Common myeloid progenitor, CD34-positive (primary cell): ENCODE measurements around the gene KDELR3.

ENCODE experiments used
- CTCF ChIA-PET: fragments of 350-600 bp; sonication (Branson Sonifier 250); formaldehyde crosslinking; loops from one replicate; lab custom pipeline; 2021; ENCODE audit warnings: antibody characterized with exemption; lab: Charles Lee
- POLR2A ChIA-PET: fragments of 350-600 bp; sonication (Branson Sonifier 250); formaldehyde crosslinking; loops from one replicate; lab custom pipeline; 2021; ENCODE audit warnings: antibody characterized with exemption; lab: Charles Lee
- DNase-seq, 3 donors: peaks; one replicate each; pipeline versions ENCODE4 v3.0.0 to v3.0.0-alpha.2; 2013
- H3K27ac ChIP-seq, 2 experiments: 1 replicate in 1 of 2; 2 replicates in 1 of 2; pipeline ENCODE4 v1.7.0; 2013; ENCODE audit warnings: inconsistent platforms in 2 of 2, low read length in 2 of 2, mild to moderate bottlenecking in 2 of 2, low read depth in 1 of 2, moderate library complexity in 1 of 2; ENCODE audit not compliant: severe bottlenecking in 2 of 2, insufficient read depth in 1 of 2, poor library complexity in 1 of 2
- H3K27me3 ChIP-seq, 5 experiments: replicated peaks in 2 of 5; 1 replicate in 3 of 5; 2 replicates in 2 of 5; pipeline versions ENCODE4 v1.6.1 to v1.7.0; 2013; ENCODE audit warnings: low read length in 4 of 5, mild to moderate bottlenecking in 2 of 5, moderate library complexity in 2 of 5, inconsistent platforms in 1 of 5; ENCODE audit not compliant: insufficient read depth in 5 of 5, control insufficient read depth in 4 of 5
- H3K36me3 ChIP-seq, 4 experiments: 1 replicate in 2 of 4; 2 replicates in 2 of 4; pipeline versions ENCODE4 v1.6.1 to v1.7.0; 2013; ENCODE audit warnings: low read length in 3 of 4, control low read depth in 1 of 4, mild to moderate bottlenecking in 1 of 4; ENCODE audit not compliant: control insufficient read depth in 4 of 4, insufficient read depth in 4 of 4
- H3K4me1 ChIP-seq, 4 experiments: 1 replicate in 3 of 4; 2 replicates in 1 of 4; pipeline versions ENCODE4 v1.6.1 to v1.7.1; 2013; ENCODE audit warnings: low read length in 3 of 4, mild to moderate bottlenecking in 3 of 4, control low read depth in 1 of 4, inconsistent platforms in 1 of 4, moderate library complexity in 1 of 4; ENCODE audit not compliant: control insufficient read depth in 4 of 4, insufficient read depth in 4 of 4; ENCODE audit errors: control extremely low read depth in 1 of 4
- H3K4me3 ChIP-seq, 7 experiments: 1 replicate in 4 of 7; 2 replicates in 3 of 7; pipeline versions ENCODE4 v1.5.1 to v1.7.0; 2013; ENCODE audit warnings: mild to moderate bottlenecking in 7 of 7, low read length in 6 of 7, moderate library complexity in 6 of 7, inconsistent platforms in 2 of 7, low read depth in 2 of 7, control low read depth in 1 of 7; ENCODE audit not compliant: insufficient read depth in 4 of 7, control insufficient read depth in 1 of 7; ENCODE audit errors: extremely low read depth in 1 of 7
- H3K9me3 ChIP-seq, 5 experiments: 1 replicate in 4 of 5; 2 replicates in 1 of 5; pipeline versions ENCODE4 v1.6.1 to v1.7.1; 2013; ENCODE audit warnings: low read length in 4 of 5, mild to moderate bottlenecking in 2 of 5, inconsistent platforms in 1 of 5, low read depth in 1 of 5, moderate library complexity in 1 of 5; ENCODE audit not compliant: control insufficient read depth in 4 of 5, insufficient read depth in 2 of 5; ENCODE audit errors: control extremely low read depth in 1 of 5
- WGBS: methylation state at CpG from one replicate; pipeline ENCODE4 v1.1.5; 2013; ENCODE audit not compliant: insufficient coverage; 5-methylcytosine and 5-hydroxymethylcytosine counted together

The KDELR3 gene

GRCh38 chr22:38455530-38456271 lies 12.2 kb upstream of the KDELR3 start:
- DNase-seq: peak; percentile 48 to 71 (median 69)
- CTCF ChIA-PET: no interaction called here

GRCh38 chr22:38456272-38456835 lies 11.5 kb upstream of the KDELR3 start:
- DNase-seq: no peak
- ChIA-PET POLR2A (no interaction called here), CTCF (no interaction called here)
- no peaks in the 10 kb centered on the region for H3K36me3 ChIP-seq
- H3K27me3 ChIP-seq: peaks cover 0 to 69% (median 37%) of the 10 kb centered on the region in 5 experiments
- H3K27ac ChIP-seq: no peak overlapping the region
- WGBS: 31% methylated on average over 14 of the region's 17 CpGs
- H3K4me3 ChIP-seq: peak overlapping the region in 3 of 7 experiments; percentile 48 to 63 (median 56)
- H3K9me3 ChIP-seq: no peaks in the 10 kb centered on the region
- peaks cover 0 to 38% (median 31%) of the 10 kb centered on the region in 4 experiments for H3K4me1 ChIP-seq

More at GRCh38 chr22:38455530-38456271, 12.2 kb upstream of the KDELR3 start:
- Histone ChIP-seq H3K9me3 (no peaks in the 10 kb centered on the region), H3K4me3 (peak overlapping the region; percentile 5 to 63 (median 48)), H3K27me3 (peaks cover 0 to 72% (median 33%) of the 10 kb centered on the region in 5 experiments), H3K4me1 (peaks cover 0 to 34% (median 28%) of the 10 kb centered on the region in 4 experiments), H3K36me3 (no peaks in the 10 kb centered on the region), H3K27ac (no peak overlapping the region)
- POLR2A ChIA-PET: interaction anchor here (0.6 kb wide), 1 partner anchor 36 kb away, joined by 4 read pairs; no protein-coding TSS in a partner anchor
- under 1% methylated on average over 62 of the region's 90 CpGs for WGBS

- CTCF ChIA-PET: no interaction called here
- H3K27me3 ChIP-seq: peaks cover 0 to 63% (median 33%) of the 10 kb centered on the region in 5 experiments
- H3K4me3 ChIP-seq: no peak overlapping the region
- no peaks in the 10 kb centered on the region for H3K9me3 ChIP-seq
- 87% methylated on average over 12 of the region's 14 CpGs for WGBS
- H3K36me3 ChIP-seq: no peaks in the 10 kb centered on the region
- H3K4me1 ChIP-seq: peaks cover 1 to 44% (median 38%) of the 10 kb centered on the region in 4 experiments
- no peak for DNase-seq
- no peak overlapping the region for H3K27ac ChIP-seq
- POLR2A ChIA-PET: no interaction called here
These were observed 10.8 kb upstream of the KDELR3 start for GRCh38 chr22:38456841-38457699.

GRCh38 chr22:38460426-38460840 lies 7.5 kb upstream of the KDELR3 start:
- Histone ChIP-seq H3K4me1 (peaks cover 5 to 41% (median 33%) of the 10 kb centered on the region in 4 experiments), H3K27ac (no peak overlapping the region), H3K4me3 (no peak overlapping the region), H3K36me3 (no peaks in the 10 kb centered on the region), H3K27me3 (peaks cover 0 to 35% (median 19%) of the 10 kb centered on the region in 5 experiments), H3K9me3 (no peaks in the 10 kb centered on the region)
- DNase-seq: peak in 1 of 3 donors; percentile 55
- POLR2A ChIA-PET: interaction anchor here (0.9 kb wide), 1 partner anchor 9 kb away, joined by 3 read pairs; no protein-coding TSS in a partner anchor
- 89% methylated on average over 7 of the region's 8 CpGs for WGBS
- CTCF ChIA-PET: interaction anchor here (1.1 kb wide), 1 partner anchor 59 kb away, joined by 3 read pairs; no protein-coding TSS in a partner anchor

GRCh38 chr22:38461057-38461413 lies 6.9 kb upstream of the KDELR3 start:
- no peak for DNase-seq
- peaks cover 0 to 37% (median 21%) of the 10 kb centered on the region in 5 experiments for H3K27me3 ChIP-seq
- H3K4me1 ChIP-seq: peaks cover 5 to 38% (median 28%) of the 10 kb centered on the region in 4 experiments
- peak overlapping the region in 1 of 7 experiments; percentile 55 for H3K4me3 ChIP-seq
- no peak overlapping the region for H3K27ac ChIP-seq
- H3K9me3 ChIP-seq: no peaks in the 10 kb centered on the region
- no peaks in the 10 kb centered on the region for H3K36me3 ChIP-seq
- ChIA-PET CTCF (interaction anchor here (1.0 kb wide), 1 partner anchor 409 kb away, joined by 3 read pairs; no protein-coding TSS in a partner anchor), POLR2A (interaction anchor here (0.9 kb wide), 1 partner anchor 9 kb away, joined by 3 read pairs; no protein-coding TSS in a partner anchor)
- 67% methylated on average over 9 of the region's 9 CpGs for WGBS

GRCh38 chr22:38461414-38462081 lies 6.3 kb upstream of the KDELR3 start:
- no peaks in the 10 kb centered on the region for H3K36me3 ChIP-seq
- CTCF ChIA-PET: interaction anchor here (1.0 to 1.3 kb wide), 3 partner anchors 14 to 409 kb away, joined by 3 to 5 read pairs (median 3); no protein-coding TSS in a partner anchor
- H3K4me3 ChIP-seq: peak overlapping the region in 2 of 7 experiments; percentile 26 to 55

More at GRCh38 chr22:38461414-38462081, 6.3 kb upstream of the KDELR3 start:
- DNase-seq: peak; percentile 84 to 93 (median 92)
- no peaks in the 10 kb centered on the region for H3K9me3 ChIP-seq
- POLR2A ChIA-PET: no interaction called here
- peaks cover 5 to 32% (median 24%) of the 10 kb centered on the region in 4 experiments for H3K4me1 ChIP-seq
- peaks cover 0 to 35% (median 22%) of the 10 kb centered on the region in 5 experiments for H3K27me3 ChIP-seq
- no peak overlapping the region for H3K27ac ChIP-seq
- 17% methylated on average over 46 of the region's 51 CpGs for WGBS
